ENCODE measurements around the gene EGLN3.

DNA sequence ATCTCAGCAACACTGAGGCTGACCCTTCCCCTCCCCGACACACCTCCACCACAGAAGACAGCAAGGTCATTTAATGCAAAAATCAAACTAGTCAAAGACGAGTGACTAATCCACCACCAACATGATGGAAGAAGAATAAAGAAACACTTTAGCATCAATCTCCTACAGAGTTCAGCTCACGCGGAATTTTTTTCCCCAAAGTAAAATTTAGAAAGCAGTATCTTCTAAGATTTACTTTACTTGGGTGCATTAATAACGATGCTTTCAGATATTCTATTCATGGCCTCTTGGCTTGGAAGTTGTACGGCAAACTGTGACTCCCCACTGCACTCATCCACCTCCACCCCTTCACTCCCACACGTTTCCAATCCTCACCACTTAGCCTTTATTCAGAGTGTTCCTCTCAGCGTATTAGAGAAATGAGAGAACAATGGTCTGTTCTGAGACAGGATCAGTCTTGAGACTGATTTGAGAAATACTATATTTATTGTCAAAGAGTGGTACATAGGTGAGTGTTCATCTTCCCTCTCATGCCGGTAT is 1.9 kb downstream of the EGLN3 start:
- TF ChIP-seq, protein P1, sequence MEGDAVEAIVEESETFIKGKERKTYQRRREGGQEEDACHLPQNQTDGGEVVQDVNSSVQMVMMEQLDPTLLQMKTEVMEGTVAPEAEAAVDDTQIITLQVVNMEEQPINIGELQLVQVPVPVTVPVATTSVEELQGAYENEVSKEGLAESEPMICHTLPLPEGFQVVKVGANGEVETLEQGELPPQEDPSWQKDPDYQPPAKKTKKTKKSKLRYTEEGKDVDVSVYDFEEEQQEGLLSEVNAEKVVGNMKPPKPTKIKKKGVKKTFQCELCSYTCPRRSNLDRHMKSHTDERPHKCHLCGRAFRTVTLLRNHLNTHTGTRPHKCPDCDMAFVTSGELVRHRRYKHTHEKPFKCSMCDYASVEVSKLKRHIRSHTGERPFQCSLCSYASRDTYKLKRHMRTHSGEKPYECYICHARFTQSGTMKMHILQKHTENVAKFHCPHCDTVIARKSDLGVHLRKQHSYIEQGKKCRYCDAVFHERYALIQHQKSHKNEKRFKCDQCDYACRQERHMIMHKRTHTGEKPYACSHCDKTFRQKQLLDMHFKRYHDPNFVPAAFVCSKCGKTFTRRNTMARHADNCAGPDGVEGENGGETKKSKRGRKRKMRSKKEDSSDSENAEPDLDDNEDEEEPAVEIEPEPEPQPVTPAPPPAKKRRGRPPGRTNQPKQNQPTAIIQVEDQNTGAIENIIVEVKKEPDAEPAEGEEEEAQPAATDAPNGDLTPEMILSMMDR (IDR thresholded peaks at IDR 0.05): no peak
- TF ChIP-seq CHD4 (IDR thresholded peaks at IDR 0.05; ENCODE audit: borderline replicate concordance) (no peak), POLR2A (IDR thresholded peaks at IDR 0.05; ENCODE audit: low read length) (no peak)

Measured in A549 (cell line).